HG03108 (cell line): ENCODE data around the gene ZNF827.

Experiments
- ATAC-seq: cut with Tn5 transposase; IDR thresholded peaks from one replicate; pipeline ENCODE4 v1.9.1; 2021; ENCODE audit warnings: moderate library complexity; ENCODE audit not compliant: unreplicated experiment

The ZNF827 gene

GRCh38 chr4:145722561-145722960 is 216.1 kb downstream of the ZNF827 start:
- no peak for ATAC-seq

- ATAC-seq, result peak; percentile 13
These were observed 218.0 kb downstream of the ZNF827 start for GRCh38 chr4:145720656-145721055.

GRCh38 chr4:145719752-145720624 is 218.6 kb downstream of the ZNF827 start:
- ATAC-seq, result peak; percentile 69

- no peak for ATAC-seq
These were observed 221.9 kb downstream of the ZNF827 start for GRCh38 chr4:145716661-145717200.

- ATAC-seq, result no peak
These were observed 222.4 kb downstream of the ZNF827 start for GRCh38 chr4:145716200-145716599.

- ATAC-seq, result no peak
These were observed 228.8 kb downstream of the ZNF827 start for GRCh38 chr4:145709843-145710242.

GRCh38 chr4:145709336-145709735 is 229.3 kb downstream of the ZNF827 start:
- no peak for ATAC-seq
